HepG2 (cell line): ENCODE results near the gene KIFAP3. TPM values are rescaled to one million over a fixed set of nuclear protein-coding genes. Genes with fewer than 3 reads are reported as not detected.

Source experiments
- HINFP ChIP-seq: sonication (generic); formaldehyde crosslinking; IDR thresholded peaks from 2 replicates; pipeline ENCODE4 v1.4.0; 2020; ENCODE audit warnings: low read depth, mild to moderate bottlenecking, missing genetic modification reagents
- RBM39 ChIP-seq: fragments of 200-400 bp; formaldehyde crosslinking; IDR thresholded peaks from one replicate; pipeline ENCODE4 v1.6.1; 2018; ENCODE audit warnings: antibody characterized with exemption, mild to moderate bottlenecking, low read depth, low read length; ENCODE audit not compliant: poor library complexity, severe bottlenecking
- TMF1 ChIP-seq: sonication (generic); formaldehyde crosslinking; IDR thresholded peaks from 2 replicates; pipeline ENCODE4 v1.8.1; 2022; ENCODE audit warnings: low read depth, missing genetic modification reagents
- ZNF10 ChIP-seq: sonication (generic); formaldehyde crosslinking; IDR thresholded peaks from 2 replicates; pipeline ENCODE4 v1.4.0; 2020; ENCODE audit warnings: mild to moderate bottlenecking, low read depth, missing genetic modification reagents, borderline replicate concordance
- ZNF225 ChIP-seq: sonication (generic); formaldehyde crosslinking; IDR thresholded peaks from 2 replicates; pipeline ENCODE4 v1.4.0; 2020; ENCODE audit warnings: mild to moderate bottlenecking, missing genetic modification reagents
- polyA plus RNA-seq, 8 experiments: library from polyadenylated mRNA; depleted of rRNA in 3 of 8; stranded (reverse) in 7 of 8; unstranded in 1 of 8; fragments of >200 nt; fragmentation: Illumina TruSeq in 4 of 8; extraction: Trizol in 4 of 8; gene quantifications; 2 replicates each; pipeline versions ENCODE4 v1.2.1 to v1.2.3, GENCODE V29; 2011 to 2016; ENCODE audit warnings: low read depth in 4 of 8, missing spikeins in 1 of 8, mixed read lengths in 1 of 8; ENCODE audit not compliant: insufficient read depth in 1 of 8
- total RNA-seq, 5 experiments: library from RNA; depleted of rRNA; stranded (reverse); fragments of >200 nt; fragmentation: Illumina TruSeq; extraction: Trizol; gene quantifications; 2 replicates each; pipeline ENCODE4 v1.2.3, GENCODE V29; 2016; ENCODE audit warnings: low read depth in 1 of 5
- TF ChIP-seq, protein P1 (sequence below): sonication (generic); formaldehyde crosslinking; IDR thresholded peaks from one replicate; pipeline ENCODE4 v1.5.1; 2020; ENCODE audit warnings: mild to moderate bottlenecking, missing genetic modification reagents; ENCODE audit errors: not compliant biosample characterization
- TF ChIP-seq, protein P2 (sequence below): sonication (generic); formaldehyde crosslinking; IDR thresholded peaks from 2 replicates; pipeline ENCODE4 v1.4.0; 2020; ENCODE audit warnings: missing genetic modification reagents
- TF ChIP-seq, protein P3 (sequence below): sonication (generic); formaldehyde crosslinking; IDR thresholded peaks from 2 replicates; pipeline ENCODE4 v1.4.0; 2020; ENCODE audit warnings: missing genetic modification reagents, borderline replicate concordance
- TF ChIP-seq, protein P4 (sequence below): sonication (generic); formaldehyde crosslinking; IDR thresholded peaks from 2 replicates; pipeline ENCODE4 v1.4.0; 2020; ENCODE audit warnings: mild to moderate bottlenecking, missing genetic modification reagents

Gene KIFAP3
- total and polyA plus RNA-seq, 2 of the 13 experiments (the other 11 are each of a cell fraction or from before 2014, with no cell fraction given): 3.4 to 10.0 TPM

DNA sequence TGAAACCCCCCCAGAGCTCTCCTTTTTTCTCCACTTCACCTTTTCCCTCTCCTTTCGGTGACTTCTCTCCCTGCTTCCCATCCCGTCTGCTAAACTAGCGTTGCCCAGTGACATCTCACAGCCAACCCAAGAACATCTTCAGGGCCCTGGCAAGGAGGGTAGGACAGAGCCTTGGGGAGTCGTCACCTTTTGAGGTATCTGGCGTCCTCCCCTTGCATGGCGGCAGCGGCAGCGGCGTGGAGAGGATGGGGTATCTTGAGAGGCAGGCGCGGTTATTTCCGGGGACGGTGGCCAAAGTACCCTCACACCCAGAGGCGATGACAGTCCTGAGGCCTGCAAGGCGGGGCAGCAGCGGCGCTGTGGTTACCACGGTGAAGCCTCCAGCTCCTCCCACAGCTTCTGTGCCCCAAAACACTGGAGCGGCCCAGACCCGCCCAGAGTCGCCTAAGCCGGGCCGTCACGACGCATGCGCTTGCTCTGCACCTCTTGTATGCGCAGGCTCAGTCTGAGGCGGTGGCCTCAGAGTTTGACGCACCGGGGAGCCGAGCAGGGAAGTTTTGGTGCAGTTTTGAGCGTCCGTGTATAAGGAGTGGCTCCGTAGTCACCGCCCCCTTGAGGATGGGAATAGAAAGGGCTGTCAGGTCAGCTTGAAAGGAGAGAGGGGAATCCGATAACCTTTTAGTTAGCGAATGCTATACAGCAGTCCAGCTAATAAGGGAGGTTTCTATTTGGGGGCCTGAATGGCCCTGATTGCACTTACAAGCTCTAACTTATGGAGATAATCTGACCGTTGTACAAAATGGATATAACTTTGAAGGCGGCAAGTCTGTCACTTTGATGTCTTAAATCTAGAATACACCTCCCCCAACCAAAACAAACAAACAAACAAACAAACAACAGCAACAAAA is at the start of gene KIFAP3 (continued):
- TF ChIP-seq, protein P1, sequence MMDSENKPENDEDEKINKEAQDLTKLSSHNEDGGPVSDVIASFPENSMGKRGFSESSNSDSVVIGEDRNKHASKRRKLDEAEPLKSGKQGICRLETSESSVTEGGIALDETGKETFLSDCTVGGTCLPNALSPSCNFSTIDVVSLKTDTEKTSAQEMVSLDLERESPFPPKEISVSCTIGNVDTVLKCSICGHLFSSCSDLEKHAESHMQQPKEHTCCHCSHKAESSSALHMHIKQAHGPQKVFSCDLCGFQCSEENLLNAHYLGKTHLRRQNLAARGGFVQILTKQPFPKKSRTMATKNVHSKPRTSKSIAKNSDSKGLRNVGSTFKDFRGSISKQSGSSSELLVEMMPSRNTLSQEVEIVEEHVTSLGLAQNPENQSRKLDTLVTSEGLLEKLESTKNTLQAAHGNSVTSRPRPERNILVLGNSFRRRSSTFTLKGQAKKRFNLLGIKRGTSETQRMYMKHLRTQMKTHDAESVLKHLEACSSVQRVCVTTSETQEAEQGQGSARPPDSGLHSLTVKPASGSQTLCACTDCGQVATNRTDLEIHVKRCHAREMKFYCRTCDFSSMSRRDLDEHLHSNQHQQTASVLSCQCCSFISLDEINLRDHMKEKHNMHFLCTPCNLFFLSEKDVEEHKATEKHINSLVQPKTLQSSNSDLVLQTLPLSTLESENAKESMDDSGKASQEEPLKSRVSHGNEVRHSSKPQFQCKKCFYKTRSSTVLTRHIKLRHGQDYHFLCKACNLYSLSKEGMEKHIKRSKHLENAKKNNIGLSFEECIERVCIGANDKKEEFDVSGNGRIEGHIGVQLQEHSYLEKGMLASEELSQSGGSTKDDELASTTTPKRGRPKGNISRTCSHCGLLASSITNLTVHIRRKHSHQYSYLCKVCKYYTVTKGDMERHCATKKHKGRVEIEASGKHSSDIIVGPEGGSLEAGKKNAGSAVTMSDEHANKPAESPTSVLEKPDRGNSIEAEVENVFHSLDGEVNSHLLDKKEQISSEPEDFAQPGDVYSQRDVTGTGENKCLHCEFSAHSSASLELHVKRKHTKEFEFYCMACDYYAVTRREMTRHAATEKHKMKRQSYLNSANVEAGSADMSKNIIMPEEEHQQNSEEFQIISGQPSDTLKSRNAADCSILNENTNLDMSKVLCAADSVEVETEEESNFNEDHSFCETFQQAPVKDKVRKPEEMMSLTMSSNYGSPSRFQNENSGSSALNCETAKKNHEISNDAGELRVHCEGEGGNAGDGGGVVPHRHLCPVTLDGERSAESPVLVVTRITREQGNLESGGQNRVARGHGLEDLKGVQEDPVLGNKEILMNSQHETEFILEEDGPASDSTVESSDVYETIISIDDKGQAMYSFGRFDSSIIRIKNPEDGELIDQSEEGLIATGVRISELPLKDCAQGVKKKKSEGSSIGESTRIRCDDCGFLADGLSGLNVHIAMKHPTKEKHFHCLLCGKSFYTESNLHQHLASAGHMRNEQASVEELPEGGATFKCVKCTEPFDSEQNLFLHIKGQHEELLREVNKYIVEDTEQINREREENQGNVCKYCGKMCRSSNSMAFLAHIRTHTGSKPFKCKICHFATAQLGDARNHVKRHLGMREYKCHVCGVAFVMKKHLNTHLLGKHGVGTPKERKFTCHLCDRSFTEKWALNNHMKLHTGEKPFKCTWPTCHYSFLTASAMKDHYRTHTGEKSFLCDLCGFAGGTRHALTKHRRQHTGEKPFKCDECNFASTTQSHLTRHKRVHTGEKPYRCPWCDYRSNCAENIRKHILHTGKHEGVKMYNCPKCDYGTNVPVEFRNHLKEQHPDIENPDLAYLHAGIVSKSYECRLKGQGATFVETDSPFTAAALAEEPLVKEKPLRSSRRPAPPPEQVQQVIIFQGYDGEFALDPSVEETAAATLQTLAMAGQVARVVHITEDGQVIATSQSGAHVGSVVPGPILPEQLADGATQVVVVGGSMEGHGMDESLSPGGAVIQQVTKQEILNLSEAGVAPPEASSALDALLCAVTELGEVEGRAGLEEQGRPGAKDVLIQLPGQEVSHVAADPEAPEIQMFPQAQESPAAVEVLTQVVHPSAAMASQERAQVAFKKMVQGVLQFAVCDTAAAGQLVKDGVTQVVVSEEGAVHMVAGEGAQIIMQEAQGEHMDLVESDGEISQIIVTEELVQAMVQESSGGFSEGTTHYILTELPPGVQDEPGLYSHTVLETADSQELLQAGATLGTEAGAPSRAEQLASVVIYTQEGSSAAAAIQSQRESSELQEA (CRISPR knock-in tag): no peak
- TF ChIP-seq HINFP (CRISPR knock-in tag): peak; percentile 97
- TF ChIP-seq, protein P2, sequence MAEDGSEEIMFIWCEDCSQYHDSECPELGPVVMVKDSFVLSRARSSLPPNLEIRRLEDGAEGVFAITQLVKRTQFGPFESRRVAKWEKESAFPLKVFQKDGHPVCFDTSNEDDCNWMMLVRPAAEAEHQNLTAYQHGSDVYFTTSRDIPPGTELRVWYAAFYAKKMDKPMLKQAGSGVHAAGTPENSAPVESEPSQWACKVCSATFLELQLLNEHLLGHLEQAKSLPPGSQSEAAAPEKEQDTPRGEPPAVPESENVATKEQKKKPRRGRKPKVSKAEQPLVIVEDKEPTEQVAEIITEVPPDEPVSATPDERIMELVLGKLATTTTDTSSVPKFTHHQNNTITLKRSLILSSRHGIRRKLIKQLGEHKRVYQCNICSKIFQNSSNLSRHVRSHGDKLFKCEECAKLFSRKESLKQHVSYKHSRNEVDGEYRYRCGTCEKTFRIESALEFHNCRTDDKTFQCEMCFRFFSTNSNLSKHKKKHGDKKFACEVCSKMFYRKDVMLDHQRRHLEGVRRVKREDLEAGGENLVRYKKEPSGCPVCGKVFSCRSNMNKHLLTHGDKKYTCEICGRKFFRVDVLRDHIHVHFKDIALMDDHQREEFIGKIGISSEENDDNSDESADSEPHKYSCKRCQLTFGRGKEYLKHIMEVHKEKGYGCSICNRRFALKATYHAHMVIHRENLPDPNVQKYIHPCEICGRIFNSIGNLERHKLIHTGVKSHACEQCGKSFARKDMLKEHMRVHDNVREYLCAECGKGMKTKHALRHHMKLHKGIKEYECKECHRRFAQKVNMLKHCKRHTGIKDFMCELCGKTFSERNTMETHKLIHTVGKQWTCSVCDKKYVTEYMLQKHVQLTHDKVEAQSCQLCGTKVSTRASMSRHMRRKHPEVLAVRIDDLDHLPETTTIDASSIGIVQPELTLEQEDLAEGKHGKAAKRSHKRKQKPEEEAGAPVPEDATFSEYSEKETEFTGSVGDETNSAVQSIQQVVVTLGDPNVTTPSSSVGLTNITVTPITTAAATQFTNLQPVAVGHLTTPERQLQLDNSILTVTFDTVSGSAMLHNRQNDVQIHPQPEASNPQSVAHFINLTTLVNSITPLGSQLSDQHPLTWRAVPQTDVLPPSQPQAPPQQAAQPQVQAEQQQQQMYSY (CRISPR knock-in tag): no peak
- TF ChIP-seq, protein P3, sequence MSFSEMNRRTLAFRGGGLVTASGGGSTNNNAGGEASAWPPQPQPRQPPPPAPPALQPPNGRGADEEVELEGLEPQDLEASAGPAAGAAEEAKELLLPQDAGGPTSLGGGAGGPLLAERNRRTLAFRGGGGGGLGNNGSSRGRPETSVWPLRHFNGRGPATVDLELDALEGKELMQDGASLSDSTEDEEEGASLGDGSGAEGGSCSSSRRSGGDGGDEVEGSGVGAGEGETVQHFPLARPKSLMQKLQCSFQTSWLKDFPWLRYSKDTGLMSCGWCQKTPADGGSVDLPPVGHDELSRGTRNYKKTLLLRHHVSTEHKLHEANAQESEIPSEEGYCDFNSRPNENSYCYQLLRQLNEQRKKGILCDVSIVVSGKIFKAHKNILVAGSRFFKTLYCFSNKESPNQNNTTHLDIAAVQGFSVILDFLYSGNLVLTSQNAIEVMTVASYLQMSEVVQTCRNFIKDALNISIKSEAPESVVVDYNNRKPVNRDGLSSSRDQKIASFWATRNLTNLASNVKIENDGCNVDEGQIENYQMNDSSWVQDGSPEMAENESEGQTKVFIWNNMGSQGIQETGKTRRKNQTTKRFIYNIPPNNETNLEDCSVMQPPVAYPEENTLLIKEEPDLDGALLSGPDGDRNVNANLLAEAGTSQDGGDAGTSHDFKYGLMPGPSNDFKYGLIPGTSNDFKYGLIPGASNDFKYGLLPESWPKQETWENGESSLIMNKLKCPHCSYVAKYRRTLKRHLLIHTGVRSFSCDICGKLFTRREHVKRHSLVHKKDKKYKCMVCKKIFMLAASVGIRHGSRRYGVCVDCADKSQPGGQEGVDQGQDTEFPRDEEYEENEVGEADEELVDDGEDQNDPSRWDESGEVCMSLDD: no peak
- no peak for TF ChIP-seq RBM39
- TF ChIP-seq, protein P4, sequence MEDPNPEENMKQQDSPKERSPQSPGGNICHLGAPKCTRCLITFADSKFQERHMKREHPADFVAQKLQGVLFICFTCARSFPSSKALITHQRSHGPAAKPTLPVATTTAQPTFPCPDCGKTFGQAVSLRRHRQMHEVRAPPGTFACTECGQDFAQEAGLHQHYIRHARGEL (CRISPR knock-in tag): no peak
- no peak for TF ChIP-seq ZNF225
- no peak for TF ChIP-seq ZNF10 (CRISPR knock-in tag)
- no peak for TF ChIP-seq TMF1
